Superior temporal gyrus (tissue), 1 donor: ENCODE measurements around the gene SPATA16.
"Not testable (repeated sequence)": the region's sequence is repeated elsewhere in the genome, so short reads cannot be mapped to it uniquely, and the experiment has no call there.

Experiments
- DNase-seq: peaks from one replicate; pipeline ENCODE4 v3.0.0-alpha.2; 2016; ENCODE audit errors: extremely low spot score

Gene SPATA16

GRCh38 chr3:173140986-173141385 lies at the start of gene SPATA16:
TSS of gene SPATA16 (minus strand) at chr3:173141235. CDS start at chr3:173117731, 23,504 bp downstream.
- no peak for DNase-seq

DNA sequence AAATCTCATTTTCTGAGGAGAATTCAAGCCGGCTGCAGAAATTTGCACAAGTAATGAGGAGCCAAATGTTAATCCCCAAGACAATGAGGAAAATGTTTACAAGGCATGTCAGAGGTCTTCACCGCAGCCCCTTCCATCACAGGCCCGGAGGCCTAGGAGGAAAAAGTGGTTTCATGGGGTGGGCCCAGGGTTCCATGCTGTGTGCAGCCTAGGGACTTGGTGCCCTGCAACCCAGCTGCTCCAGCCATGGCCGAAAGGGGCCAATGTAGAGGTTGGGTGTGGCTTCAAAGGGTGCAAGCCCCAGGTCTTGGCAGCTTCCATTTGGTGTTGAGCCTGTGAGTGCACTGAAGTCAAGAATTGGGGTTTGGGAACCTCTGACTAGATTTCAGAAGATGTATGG lies 42.0 kb upstream of the SPATA16 start:
- DNase-seq: not testable (repeated sequence)

DNA sequence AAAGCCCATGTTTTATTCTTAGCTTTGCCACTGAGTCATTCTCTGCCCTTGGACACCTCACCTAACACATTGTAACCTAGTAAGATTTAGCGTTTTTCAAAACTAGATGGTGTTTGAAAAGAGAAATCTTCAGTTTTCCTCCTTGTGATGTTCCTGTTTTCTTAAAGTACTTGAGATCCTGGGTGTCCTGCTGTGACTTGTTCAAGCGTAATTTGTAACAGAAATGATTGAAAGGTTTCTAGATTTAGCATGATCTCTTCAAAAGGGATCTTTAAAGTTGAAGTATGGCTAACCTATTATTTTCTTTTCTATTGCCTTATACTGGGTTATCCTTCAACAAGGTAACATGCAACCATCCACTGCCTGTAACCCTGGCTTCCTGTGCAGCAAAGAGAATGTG lies 32.6 kb upstream of the SPATA16 start:
- DNase-seq: no peak

DNA sequence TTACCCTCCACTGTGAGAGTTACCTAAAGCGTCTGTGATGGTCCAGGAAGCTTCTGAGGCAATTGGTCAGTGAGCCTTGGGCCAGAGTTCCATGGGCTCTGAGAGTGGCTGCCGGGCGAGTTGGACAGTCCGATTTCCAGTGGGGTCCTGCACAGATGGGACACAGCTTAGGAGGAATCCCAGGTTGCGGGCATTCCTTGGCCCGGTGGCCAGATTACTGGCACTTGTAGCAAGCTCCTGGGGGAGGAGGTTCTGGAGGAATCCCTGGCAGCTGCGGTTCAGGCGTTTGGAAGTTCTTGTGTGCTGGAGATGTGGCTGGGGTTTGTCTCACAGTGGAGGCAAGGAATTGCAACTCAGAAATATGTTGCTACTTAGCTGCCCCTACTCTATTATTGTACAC lies 18.1 kb upstream of the SPATA16 start:
- not testable (repeated sequence) for DNase-seq

GRCh38 chr3:173156533-173156932 lies 15.5 kb upstream of the SPATA16 start:
- DNase-seq: not testable (repeated sequence)

DNA sequence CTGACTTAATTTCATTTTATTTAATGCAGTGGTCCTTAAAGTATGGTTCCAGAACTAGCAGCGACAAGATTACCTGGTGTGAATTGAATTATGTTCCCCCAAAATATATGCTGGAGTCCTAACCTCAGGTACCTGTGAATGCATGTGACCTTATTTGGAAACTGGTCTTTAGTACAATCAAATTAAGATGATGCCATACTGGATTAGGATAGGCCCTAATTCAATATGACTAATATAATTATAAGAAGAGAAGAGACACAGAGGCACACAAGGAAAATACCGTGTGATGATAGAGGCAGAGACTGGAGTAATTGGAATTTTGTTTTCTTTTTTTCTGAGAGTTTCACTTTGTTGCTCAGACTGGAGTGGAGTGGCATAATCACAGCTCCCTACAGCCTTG lies 12.6 kb upstream of the SPATA16 start:
- DNase-seq: no peak

GRCh38 chr3:173139420-173139819 lies 1.6 kb downstream of the SPATA16 start:
- DNase-seq: no peak

GRCh38 chr3:173138026-173138425 lies 3.0 kb downstream of the SPATA16 start:
- no peak for DNase-seq

DNA sequence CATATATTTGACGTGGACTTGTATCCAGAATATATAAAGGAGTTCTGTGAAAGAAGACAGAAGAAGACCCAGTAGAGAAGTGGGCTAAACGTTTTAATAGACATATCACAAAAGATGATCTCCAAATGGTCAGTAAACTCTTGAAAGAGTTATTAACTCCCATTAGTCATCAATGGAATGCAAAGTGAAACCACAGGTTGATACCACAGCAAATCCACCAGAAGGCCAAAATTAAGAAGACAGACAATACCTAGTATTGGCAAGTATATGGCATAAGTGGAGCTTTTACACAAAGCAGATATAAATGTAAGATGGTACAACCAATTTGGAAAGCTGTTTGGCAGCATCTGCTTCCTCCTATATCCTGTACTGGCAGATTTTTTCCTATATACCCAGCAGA lies 6.0 kb downstream of the SPATA16 start:
- DNase-seq: no peak

- no peak for DNase-seq
These were observed 12.4 kb downstream of the SPATA16 start for GRCh38 chr3:173128633-173129032.

DNA sequence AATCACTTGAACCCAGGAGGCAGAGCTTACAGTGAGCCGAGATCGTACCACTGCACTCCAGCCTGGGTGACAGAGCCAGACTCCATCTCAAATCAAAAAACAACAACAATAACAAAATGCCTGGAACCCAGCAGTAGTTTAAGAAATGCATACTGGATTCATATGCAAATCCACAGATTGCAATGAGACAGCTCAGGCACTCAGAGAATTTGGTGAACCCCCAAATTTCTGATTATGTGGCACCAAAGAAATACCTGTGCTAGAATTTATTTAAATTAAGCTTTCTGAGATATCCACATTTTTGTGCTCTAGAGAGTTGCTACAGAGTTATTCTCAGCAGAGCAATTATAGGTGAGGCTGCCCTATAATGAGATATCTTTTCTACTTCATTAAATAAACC lies 29.7 kb downstream of the SPATA16 start:
- no peak for DNase-seq

DNA sequence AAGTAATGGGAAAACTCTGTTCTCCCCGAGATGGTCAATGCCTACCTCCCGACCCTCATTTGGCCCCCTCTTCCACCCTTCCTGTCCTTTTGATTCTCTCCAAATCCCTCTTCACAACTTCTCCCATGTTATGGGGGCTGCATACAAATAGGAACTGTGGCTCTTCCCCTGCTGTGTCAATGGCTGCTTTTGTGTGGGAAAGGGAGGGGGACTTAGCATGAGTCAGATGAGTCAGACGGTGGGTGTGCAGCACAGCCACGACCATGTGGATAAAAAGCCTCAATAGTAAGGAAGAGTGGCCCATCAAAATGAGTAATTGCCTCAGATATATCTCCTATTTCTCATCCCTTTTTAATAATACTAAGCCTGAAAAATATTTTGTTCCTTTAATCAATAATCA lies 31.9 kb downstream of the SPATA16 start:
- no peak for DNase-seq

- no peak for DNase-seq
These were observed 37.6 kb downstream of the SPATA16 start for GRCh38 chr3:173103469-173103868.

GRCh38 chr3:173098959-173099358 lies 42.1 kb downstream of the SPATA16 start:
- no peak for DNase-seq

DNA sequence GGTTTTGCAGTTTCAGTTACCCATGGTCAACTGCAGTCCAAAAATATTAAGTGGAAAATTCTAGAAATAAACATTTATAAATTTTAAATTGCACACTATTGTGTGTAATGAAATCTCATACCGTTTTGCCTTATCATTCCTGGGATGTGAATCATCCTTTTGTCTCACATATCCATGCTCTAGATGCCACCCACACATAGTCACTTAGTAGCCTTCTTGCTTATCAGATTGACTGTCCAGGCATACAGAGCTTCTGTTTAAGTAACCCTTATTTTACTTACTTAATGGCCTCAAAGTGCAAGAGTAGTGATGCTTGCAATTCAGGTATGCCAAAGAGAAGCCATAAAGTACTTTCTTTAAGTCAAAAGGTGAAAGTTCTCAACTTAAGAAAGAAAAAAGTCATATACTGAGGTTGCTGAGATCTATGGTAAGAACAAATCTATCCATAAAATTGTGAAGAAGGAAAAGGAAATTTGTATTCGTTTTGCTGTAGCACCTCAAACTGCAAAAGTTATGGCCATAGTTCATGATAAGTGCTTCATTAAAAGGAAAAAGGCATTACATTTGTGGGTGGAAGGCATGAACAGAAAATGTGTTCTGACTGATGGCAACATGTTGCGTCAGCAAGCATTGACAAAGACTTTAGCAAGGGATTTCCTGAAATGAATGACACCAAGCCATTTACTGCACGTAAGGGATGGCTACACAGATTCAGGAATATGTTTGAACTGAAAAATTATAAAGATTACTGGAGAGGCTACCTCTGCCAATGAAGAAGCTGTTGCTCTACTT lies 43.8 kb downstream of the SPATA16 start:
- no peak for DNase-seq

DNA sequence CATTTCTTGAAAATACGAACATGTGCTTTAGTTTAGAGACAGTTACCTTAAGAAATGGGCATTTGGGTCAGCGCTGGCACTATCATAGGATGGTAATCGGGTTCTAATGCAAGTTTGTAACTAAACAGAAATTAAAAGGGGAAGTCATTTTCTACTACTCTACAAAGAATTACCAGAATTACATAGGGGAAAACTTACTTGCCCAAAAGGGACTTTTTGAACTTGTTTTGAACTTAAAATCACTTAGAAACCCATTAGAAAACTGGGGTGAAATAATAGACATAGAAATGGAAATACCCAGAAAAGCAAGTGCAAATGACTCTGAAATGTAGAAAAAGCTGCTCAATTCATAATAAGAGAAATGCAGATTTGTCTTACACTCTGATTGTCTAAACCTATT lies 44.9 kb downstream of the SPATA16 start:
- DNase-seq: no peak

DNA sequence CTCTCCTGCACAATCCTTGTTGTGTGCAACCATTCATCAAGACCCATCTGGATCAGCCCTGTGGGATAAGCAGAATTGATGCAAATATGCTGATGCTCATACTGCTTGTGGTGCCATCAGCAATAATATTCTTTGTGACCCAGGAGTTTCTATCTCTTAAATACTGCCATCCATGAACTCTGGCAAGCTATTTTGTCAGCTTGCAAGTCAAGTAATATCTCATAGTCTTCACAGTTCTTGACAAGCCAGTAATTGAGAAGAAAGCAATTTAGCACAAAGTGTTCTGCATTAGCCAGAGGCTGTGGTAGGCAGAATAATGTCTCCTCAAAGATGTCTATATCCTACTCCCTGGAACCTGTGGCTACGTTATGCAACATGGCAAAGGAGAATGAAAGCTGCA lies 49.0 kb downstream of the SPATA16 start:
- DNase-seq: no peak

GRCh38 chr3:173090492-173090891 lies 50.5 kb downstream of the SPATA16 start:
- DNase-seq: no peak

- no peak for DNase-seq
These were observed 51.8 kb downstream of the SPATA16 start for GRCh38 chr3:173089283-173089682.

- DNase-seq: peak; percentile 67
These were observed 62.5 kb downstream of the SPATA16 start for GRCh38 chr3:173078525-173078924.

GRCh38 chr3:173066044-173067004 lies 74.7 kb downstream of the SPATA16 start:
- DNase-seq: no peak

- no peak for DNase-seq
These were observed 75.5 kb downstream of the SPATA16 start for GRCh38 chr3:173065543-173065981.

GRCh38 chr3:173064631-173065030 lies 76.4 kb downstream of the SPATA16 start:
- DNase-seq: no peak
